C4-2B (cell line): ENCODE data around the gene SLC17A5.

Experiments used
- ZFX ChIP-seq: fragments of 450-650 bp; IDR thresholded peaks from 2 replicates; pipeline ENCODE4 v1.6.1; 2017
- TF ChIP-seq, protein P1 (sequence below): fragments of 450-650 bp; conservative IDR thresholded peaks from 2 replicates; pipeline ENCODE4 v1.5.1; 2017; ENCODE audit warnings: mild to moderate bottlenecking

DNA sequence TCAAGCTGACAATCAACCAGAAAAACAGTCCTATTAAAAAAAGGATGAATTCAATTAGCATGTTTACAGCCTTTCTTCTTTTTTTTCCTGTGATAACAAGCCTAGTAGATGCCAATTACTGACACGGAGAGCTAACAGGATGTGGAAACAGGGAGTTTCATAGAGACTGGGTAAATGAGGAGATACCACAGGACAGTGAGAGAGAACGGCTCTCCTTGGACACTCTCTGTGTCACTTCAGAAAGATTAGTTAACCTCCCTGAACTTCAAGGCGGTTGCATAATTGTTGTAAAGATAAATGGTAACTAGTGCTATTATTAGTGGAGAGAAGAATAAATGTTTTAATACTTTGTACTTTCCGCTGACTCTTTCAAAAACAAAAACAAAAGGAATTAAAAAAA lies 14.8 kb downstream of the SLC17A5 start:
- TF ChIP-seq, protein P1, sequence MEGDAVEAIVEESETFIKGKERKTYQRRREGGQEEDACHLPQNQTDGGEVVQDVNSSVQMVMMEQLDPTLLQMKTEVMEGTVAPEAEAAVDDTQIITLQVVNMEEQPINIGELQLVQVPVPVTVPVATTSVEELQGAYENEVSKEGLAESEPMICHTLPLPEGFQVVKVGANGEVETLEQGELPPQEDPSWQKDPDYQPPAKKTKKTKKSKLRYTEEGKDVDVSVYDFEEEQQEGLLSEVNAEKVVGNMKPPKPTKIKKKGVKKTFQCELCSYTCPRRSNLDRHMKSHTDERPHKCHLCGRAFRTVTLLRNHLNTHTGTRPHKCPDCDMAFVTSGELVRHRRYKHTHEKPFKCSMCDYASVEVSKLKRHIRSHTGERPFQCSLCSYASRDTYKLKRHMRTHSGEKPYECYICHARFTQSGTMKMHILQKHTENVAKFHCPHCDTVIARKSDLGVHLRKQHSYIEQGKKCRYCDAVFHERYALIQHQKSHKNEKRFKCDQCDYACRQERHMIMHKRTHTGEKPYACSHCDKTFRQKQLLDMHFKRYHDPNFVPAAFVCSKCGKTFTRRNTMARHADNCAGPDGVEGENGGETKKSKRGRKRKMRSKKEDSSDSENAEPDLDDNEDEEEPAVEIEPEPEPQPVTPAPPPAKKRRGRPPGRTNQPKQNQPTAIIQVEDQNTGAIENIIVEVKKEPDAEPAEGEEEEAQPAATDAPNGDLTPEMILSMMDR = no peak
- TF ChIP-seq ZFX = no peak
